GM23338 (cell line): ENCODE measurements around the gene PARP11. TPM values are rescaled to one million over a fixed set of nuclear protein-coding genes. Genes with fewer than 3 reads are reported as not detected.
A peak's percentile ranks its signal among the peaks of the same experiment; 100 is the strongest.

ENCODE experiments used
- ATAC-seq: fragments of 200-7000 bp; cut with Tn5 transposase; 3 replicates; pipeline ENCODE4 v1.9.1; 2020
- DNase-seq: peaks from one replicate; pipeline ENCODE4 v3.0.0-alpha.2; 2015; ENCODE audit warnings: low spot score
- H2AFZ ChIP-seq: fragments of 200-600 bp; sonication (generic); 2 replicates; pipeline ENCODE4 v1.8.0; 2016; ENCODE audit warnings: antibody characterized with exemption, mild to moderate bottlenecking, moderate library complexity
- H3F3A ChIP-seq: fragments of 200-600 bp; sonication (generic); replicated peaks from 2 replicates; pipeline ENCODE4 v1.8.0; 2017; ENCODE audit warnings: antibody characterized with exemption, mixed run types, low read depth
- H3K27ac ChIP-seq: fragments of 200-600 bp; sonication (generic); 2 replicates; pipeline ENCODE4 v1.6.1; 2016; ENCODE audit warnings: low read depth
- H3K27me3 ChIP-seq: fragments of 200-600 bp; sonication (generic); 2 replicates; pipeline ENCODE4 v1.8.0; 2016; ENCODE audit warnings: mild to moderate bottlenecking, mixed run types, moderate library complexity; ENCODE audit not compliant: insufficient read depth
- H3K36me3 ChIP-seq: fragments of 200-600 bp; sonication (generic); 2 replicates; pipeline ENCODE4 v1.8.0; 2016; ENCODE audit warnings: mild to moderate bottlenecking; ENCODE audit not compliant: insufficient read depth
- H3K4me1 ChIP-seq: fragments of 200-600 bp; sonication (generic); 2 replicates; pipeline ENCODE4 v1.8.0; 2016; ENCODE audit warnings: mild to moderate bottlenecking, moderate library complexity; ENCODE audit not compliant: insufficient read depth
- H3K4me2 ChIP-seq: fragments of 200-600 bp; sonication (generic); 2 replicates; pipeline ENCODE4 v1.7.1; 2017; ENCODE audit warnings: mixed run types
- H3K4me3 ChIP-seq: fragments of 200-600 bp; sonication (generic); 2 replicates; pipeline ENCODE4 v1.6.1; 2016; ENCODE audit warnings: mixed run types
- H3K79me2 ChIP-seq: fragments of 200-600 bp; sonication (generic); replicated peaks from 2 replicates; pipeline ENCODE4 v1.8.0; 2017; ENCODE audit warnings: mild to moderate bottlenecking; ENCODE audit not compliant: insufficient read depth
- H3K9me2 ChIP-seq: fragments of 200-600 bp; sonication (generic); 2 replicates; pipeline ENCODE4 v1.8.0; 2017; ENCODE audit not compliant: insufficient read depth
- H4K20me1 ChIP-seq: fragments of 200-600 bp; sonication (generic); replicated peaks from 2 replicates; pipeline ENCODE4 v1.8.0; 2017; ENCODE audit warnings: mild to moderate bottlenecking; ENCODE audit not compliant: insufficient read depth
- H3K27ac Mint-ChIP-seq: 2 replicates; pipeline ENCODE4 v1.8.0; 2020; ENCODE audit warnings: inconsistent platforms, mild to moderate bottlenecking, moderate library complexity, mixed read lengths
- H3K27me3 Mint-ChIP-seq: 3 replicates; pipeline ENCODE4 v1.8.0; 2022; ENCODE audit warnings: low read depth, mild to moderate bottlenecking, moderate library complexity, mixed read lengths, inconsistent platforms; ENCODE audit not compliant: insufficient read depth, poor library complexity
- H3K36me3 Mint-ChIP-seq: 3 replicates; pipeline ENCODE4 v1.8.0; 2021; ENCODE audit warnings: low read depth, mild to moderate bottlenecking, inconsistent platforms, moderate library complexity, mixed read lengths
- H3K4me1 Mint-ChIP-seq: 3 replicates; pipeline ENCODE4 v1.8.0; 2020; ENCODE audit warnings: mild to moderate bottlenecking, inconsistent platforms, mixed read lengths
- H3K4me3 Mint-ChIP-seq: 3 replicates; pipeline ENCODE4 v1.8.0; 2021; ENCODE audit warnings: moderate library complexity, mild to moderate bottlenecking, inconsistent platforms, mixed read lengths
- H3K9me3 Mint-ChIP-seq: 3 replicates; pipeline ENCODE4 v1.8.0; 2020; ENCODE audit warnings: moderate library complexity, mild to moderate bottlenecking, inconsistent platforms, mixed read lengths
- CTCF ChIP-seq, 2 experiments: fragments of 200-600 bp in 1 of 2; sonication (generic) in 1 of 2; conservative IDR thresholded peaks; 2 replicates each; pipeline versions ENCODE4 v1.5.1 to v1.6.1; 2016 to 2017; ENCODE audit warnings: antibody characterized with exemption in 2 of 2, low read depth in 2 of 2, mild to moderate bottlenecking in 2 of 2, moderate library complexity in 1 of 2
- EZH2phosphoT487 ChIP-seq: fragments of 200-600 bp; sonication (generic); IDR thresholded peaks from one replicate; pipeline ENCODE4 v1.8.1; 2018; ENCODE audit warnings: antibody characterized with exemption; ENCODE audit not compliant: unreplicated experiment
- STAT1 ChIP-seq: IDR thresholded peaks from one replicate; pipeline ENCODE4 v1.6.1; 2016; ENCODE audit warnings: antibody characterized with exemption; ENCODE audit not compliant: unreplicated experiment
- ZNF114 ChIP-seq: fragments of 250-450 bp; sonication (Bioruptor Pico); IDR thresholded peaks from 2 replicates; pipeline ENCODE4 v1.5.0; 2020; ENCODE audit warnings: mild to moderate bottlenecking, moderate library complexity
- ZNF462 ChIP-seq: fragments of 250-450 bp; sonication (Bioruptor Pico); IDR thresholded peaks from 2 replicates; pipeline ENCODE4 v1.5.0; 2020; ENCODE audit warnings: mild to moderate bottlenecking, moderate library complexity
- polyA plus RNA-seq: library from polyadenylated mRNA; unstranded; fragments of >200 nt; fragmentation: Nextera tagmentation; extraction: Ambion mirVana; gene quantifications from 2 replicates; pipeline ENCODE4 v1.2.1, GENCODE V29; 2016
- total RNA-seq: library from RNA; depleted of rRNA; stranded (reverse); fragments of >200 nt; shearing (Covaris generic); gene quantifications from 2 replicates; pipeline ENCODE4 v1.2.3, GENCODE V29; 2014
- TF ChIP-seq, protein P1 (sequence below): IDR thresholded peaks from one replicate; pipeline ENCODE4 v1.6.1; 2018; ENCODE audit warnings: antibody characterized with exemption; ENCODE audit not compliant: unreplicated experiment

Gene PARP11
- total and polyA plus RNA-seq, 2 experiments from 2014 or later, result 4.8 to 11.5 TPM

- Histone ChIP-seq H3K36me3 (no peaks in the 10 kb centered on the region), H3K4me2 (no peak overlapping the region), H3K9me2 (no peaks in the 10 kb centered on the region), H2AFZ (peak overlapping the region; percentile 1; the same call in 1 of the 2 replicates), H3K79me2 (no peaks in the 10 kb centered on the region), H3K27ac (no peak overlapping the region), H3K4me3 (no peak overlapping the region), H3K4me1 (peaks cover 11% of the 10 kb centered on the region; the same call in 1 of the 2 replicates), H3F3A (no peaks in the 10 kb centered on the region), H3K27me3 (no peaks in the 10 kb centered on the region), H4K20me1 (no peaks in the 10 kb centered on the region)
- H3K9me3 Mint-ChIP-seq, result peaks cover 5% of the 10 kb centered on the region; the same call in 2 of the 3 replicates
- peaks cover 4% of the 10 kb centered on the region for H3K27me3 Mint-ChIP-seq
- H3K4me1 Mint-ChIP-seq, result peaks cover 13% of the 10 kb centered on the region
- H3K27ac Mint-ChIP-seq, result no peak overlapping the region
- DNase-seq (peak; percentile 63), ATAC-seq (peak; percentile 91)
- TF ChIP-seq CTCF (conservative IDR thresholded peaks at IDR 0.05; ENCODE audit: low read depth in 2 of 2), result peak; percentile 48 to 56
- no peak for TF ChIP-seq EZH2phosphoT487
- H3K4me3 Mint-ChIP-seq, result no peak overlapping the region
- no peaks in the 10 kb centered on the region for H3K36me3 Mint-ChIP-seq
These were observed 9.8 kb upstream of the PARP11 start for GRCh38 chr12:3882896-3883564.

DNA sequence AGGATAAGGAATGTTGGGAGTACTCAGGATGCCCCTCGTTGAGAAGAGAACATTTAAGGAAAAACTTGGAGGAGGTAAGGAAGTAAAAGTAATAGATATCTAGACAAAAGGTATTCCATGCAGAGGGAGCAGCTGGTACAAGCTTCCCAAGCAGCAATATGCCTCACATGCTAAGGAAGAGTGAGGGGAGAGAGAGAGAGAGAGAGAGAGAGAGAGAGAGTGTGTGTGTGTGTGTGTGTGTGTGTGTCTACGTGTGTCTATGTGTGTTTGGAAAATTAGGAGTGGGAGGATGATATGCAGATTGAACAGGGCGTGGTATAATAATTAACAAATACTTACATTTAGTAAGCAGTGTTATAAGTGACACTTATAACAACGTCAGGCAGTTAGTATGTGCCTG, 9.2 kb upstream of the PARP11 start:
- H3K4me3 Mint-ChIP-seq, result no peak overlapping the region
- no peaks in the 10 kb centered on the region for H3K27me3 ChIP-seq
- ATAC-seq (no peak), DNase-seq (no peak)
- H3K4me1 Mint-ChIP-seq, result peaks cover 13% of the 10 kb centered on the region
- no peaks in the 10 kb centered on the region for H3K79me2 ChIP-seq
- H3K27ac ChIP-seq, result no peak overlapping the region
- H3K9me2 ChIP-seq, result no peaks in the 10 kb centered on the region
- no peak overlapping the region for H2AFZ ChIP-seq
- no peak overlapping the region for H3K4me2 ChIP-seq
- H3K27me3 Mint-ChIP-seq, result peaks cover 4% of the 10 kb centered on the region
- peaks cover 5% of the 10 kb centered on the region; the same call in 2 of the 3 replicates for H3K9me3 Mint-ChIP-seq
- no peaks in the 10 kb centered on the region for H3F3A ChIP-seq
- H3K4me3 ChIP-seq, result no peak overlapping the region
- no peak overlapping the region for H3K27ac Mint-ChIP-seq
- H3K4me1 ChIP-seq, result peaks cover 11% of the 10 kb centered on the region; the same call in 1 of the 2 replicates
- H3K36me3 Mint-ChIP-seq, result no peaks in the 10 kb centered on the region
- no peaks in the 10 kb centered on the region for H4K20me1 ChIP-seq
- no peaks in the 10 kb centered on the region for H3K36me3 ChIP-seq
- TF ChIP-seq EZH2phosphoT487, result no peak
- TF ChIP-seq, protein P1, sequence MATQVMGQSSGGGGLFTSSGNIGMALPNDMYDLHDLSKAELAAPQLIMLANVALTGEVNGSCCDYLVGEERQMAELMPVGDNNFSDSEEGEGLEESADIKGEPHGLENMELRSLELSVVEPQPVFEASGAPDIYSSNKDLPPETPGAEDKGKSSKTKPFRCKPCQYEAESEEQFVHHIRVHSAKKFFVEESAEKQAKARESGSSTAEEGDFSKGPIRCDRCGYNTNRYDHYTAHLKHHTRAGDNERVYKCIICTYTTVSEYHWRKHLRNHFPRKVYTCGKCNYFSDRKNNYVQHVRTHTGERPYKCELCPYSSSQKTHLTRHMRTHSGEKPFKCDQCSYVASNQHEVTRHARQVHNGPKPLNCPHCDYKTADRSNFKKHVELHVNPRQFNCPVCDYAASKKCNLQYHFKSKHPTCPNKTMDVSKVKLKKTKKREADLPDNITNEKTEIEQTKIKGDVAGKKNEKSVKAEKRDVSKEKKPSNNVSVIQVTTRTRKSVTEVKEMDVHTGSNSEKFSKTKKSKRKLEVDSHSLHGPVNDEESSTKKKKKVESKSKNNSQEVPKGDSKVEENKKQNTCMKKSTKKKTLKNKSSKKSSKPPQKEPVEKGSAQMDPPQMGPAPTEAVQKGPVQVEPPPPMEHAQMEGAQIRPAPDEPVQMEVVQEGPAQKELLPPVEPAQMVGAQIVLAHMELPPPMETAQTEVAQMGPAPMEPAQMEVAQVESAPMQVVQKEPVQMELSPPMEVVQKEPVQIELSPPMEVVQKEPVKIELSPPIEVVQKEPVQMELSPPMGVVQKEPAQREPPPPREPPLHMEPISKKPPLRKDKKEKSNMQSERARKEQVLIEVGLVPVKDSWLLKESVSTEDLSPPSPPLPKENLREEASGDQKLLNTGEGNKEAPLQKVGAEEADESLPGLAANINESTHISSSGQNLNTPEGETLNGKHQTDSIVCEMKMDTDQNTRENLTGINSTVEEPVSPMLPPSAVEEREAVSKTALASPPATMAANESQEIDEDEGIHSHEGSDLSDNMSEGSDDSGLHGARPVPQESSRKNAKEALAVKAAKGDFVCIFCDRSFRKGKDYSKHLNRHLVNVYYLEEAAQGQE, result no peak
- no peak for TF ChIP-seq STAT1
- TF ChIP-seq ZNF462 (CRISPR knock-in tag), result no peak
- TF ChIP-seq ZNF114 (CRISPR knock-in tag), result no peak
- TF ChIP-seq CTCF (conservative IDR thresholded peaks at IDR 0.05; ENCODE audit: low read depth in 2 of 2), result no peak
